Breast epithelium (tissue), 3 donors: ENCODE data around the gene ALK.

Experiments
- POLR2A ChIP-seq: fragments of 450-650 bp; IDR thresholded peaks from one replicate; pipeline ENCODE4 v1.6.1; 2016; ENCODE audit warnings: antibody characterized with exemption, mild to moderate bottlenecking, moderate library complexity
- TF ChIP-seq, protein P1 (sequence below), 3 donors: fragments of 450-650 bp; IDR thresholded peaks; one replicate each; pipeline ENCODE4 v1.5.1; 2016 to 2017; ENCODE audit warnings: antibody characterized with exemption in 3 of 3, mild to moderate bottlenecking in 3 of 3, moderate library complexity in 3 of 3

DNA sequence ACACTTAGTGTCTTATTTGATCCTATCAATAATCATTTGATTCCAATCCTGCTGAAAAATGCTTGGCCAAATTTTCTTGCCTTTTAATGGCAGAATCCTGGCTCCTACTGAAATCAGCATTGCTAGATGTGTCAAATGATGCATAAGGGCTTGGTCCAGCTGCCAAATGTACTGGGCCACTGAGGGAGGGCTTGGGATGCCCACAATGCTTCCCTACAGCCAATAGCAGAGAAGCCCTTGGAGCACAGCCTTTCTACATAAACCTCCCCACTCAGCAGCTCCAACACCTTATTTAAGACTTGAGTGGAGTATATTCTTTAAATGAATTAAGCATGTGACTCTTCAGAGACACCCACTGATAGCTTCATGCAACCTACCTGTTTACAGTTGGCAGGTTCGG, 3.6 kb downstream of the ALK start:
- TF ChIP-seq POLR2A: no peak
- TF ChIP-seq, protein P1, sequence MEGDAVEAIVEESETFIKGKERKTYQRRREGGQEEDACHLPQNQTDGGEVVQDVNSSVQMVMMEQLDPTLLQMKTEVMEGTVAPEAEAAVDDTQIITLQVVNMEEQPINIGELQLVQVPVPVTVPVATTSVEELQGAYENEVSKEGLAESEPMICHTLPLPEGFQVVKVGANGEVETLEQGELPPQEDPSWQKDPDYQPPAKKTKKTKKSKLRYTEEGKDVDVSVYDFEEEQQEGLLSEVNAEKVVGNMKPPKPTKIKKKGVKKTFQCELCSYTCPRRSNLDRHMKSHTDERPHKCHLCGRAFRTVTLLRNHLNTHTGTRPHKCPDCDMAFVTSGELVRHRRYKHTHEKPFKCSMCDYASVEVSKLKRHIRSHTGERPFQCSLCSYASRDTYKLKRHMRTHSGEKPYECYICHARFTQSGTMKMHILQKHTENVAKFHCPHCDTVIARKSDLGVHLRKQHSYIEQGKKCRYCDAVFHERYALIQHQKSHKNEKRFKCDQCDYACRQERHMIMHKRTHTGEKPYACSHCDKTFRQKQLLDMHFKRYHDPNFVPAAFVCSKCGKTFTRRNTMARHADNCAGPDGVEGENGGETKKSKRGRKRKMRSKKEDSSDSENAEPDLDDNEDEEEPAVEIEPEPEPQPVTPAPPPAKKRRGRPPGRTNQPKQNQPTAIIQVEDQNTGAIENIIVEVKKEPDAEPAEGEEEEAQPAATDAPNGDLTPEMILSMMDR (IDR thresholded peaks at IDR 0.05): no peak
